ENCODE measurements around the gene TMEM156. TPM values are rescaled to one million over a fixed set of nuclear protein-coding genes. Genes with fewer than 3 reads are reported as not detected.
A peak's percentile ranks its signal among the peaks of the same experiment; 100 is the strongest.
"Not testable (repeated sequence)": the region's sequence is repeated elsewhere in the genome, so short reads cannot be mapped to it uniquely, and the experiment has no call there.

TMEM156 gene
- total RNA-seq, 3 donors from 2014 or later = 0.44 to 1.3 (median 0.94) TPM

- no peak for ATAC-seq
- intact Hi-C loops (cut with DNase I, micrococcal nuclease) = no loop called here
- H3K4me3 ChIP-seq = no peak overlapping the region
- TF ChIP-seq, protein P1, sequence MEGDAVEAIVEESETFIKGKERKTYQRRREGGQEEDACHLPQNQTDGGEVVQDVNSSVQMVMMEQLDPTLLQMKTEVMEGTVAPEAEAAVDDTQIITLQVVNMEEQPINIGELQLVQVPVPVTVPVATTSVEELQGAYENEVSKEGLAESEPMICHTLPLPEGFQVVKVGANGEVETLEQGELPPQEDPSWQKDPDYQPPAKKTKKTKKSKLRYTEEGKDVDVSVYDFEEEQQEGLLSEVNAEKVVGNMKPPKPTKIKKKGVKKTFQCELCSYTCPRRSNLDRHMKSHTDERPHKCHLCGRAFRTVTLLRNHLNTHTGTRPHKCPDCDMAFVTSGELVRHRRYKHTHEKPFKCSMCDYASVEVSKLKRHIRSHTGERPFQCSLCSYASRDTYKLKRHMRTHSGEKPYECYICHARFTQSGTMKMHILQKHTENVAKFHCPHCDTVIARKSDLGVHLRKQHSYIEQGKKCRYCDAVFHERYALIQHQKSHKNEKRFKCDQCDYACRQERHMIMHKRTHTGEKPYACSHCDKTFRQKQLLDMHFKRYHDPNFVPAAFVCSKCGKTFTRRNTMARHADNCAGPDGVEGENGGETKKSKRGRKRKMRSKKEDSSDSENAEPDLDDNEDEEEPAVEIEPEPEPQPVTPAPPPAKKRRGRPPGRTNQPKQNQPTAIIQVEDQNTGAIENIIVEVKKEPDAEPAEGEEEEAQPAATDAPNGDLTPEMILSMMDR (IDR thresholded peaks at IDR 0.05) = no peak
- H3K36me3 ChIP-seq (ENCODE audit: low read depth) = no peaks in the 10 kb centered on the region
- H3K4me1 ChIP-seq (ENCODE audit: low read depth) = no peaks in the 10 kb centered on the region
- no peak for DNase-seq
- H3K9me3 ChIP-seq = no peaks in the 10 kb centered on the region
Measured at GRCh38 chr4:38968668-38969067, 63.5 kb downstream of the TMEM156 start.

DNA sequence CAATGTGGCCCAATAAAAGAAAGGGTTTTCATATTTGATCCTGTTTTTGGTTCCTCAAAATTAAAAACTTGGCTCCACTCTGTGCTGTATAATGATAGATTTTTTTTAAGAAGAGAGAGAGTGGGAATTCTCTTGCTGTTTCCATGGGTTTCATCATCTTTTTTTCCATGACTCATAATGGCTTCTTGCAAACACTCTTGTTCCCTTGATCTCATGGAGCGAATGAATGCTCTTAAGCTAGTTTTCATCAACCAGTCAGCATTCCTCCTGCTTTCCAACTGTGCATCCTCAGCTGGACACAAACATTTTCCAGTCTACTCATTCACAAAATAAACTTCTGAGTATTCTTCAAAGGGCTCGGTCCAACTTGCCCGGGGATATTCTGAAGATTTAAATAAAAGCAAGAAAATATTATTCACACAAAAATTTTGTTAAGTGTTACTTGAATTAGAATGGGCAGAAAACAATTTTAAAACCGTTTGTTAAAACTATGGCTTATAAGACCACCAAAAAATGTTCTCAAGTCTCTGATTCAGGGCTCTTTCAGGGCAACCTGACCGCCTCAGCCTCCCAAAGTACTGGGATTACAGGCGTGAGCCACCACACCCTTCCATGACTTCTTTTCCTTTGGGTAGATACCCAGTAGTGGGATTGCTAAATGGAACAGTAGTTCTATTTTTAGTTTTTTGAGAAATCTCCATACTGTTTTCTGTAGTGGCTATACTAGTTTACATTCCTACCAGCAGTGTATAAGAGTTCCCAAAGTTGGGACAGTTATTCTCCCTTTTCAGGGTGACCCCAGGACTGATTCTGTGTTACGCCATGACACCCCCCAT is 64.7 kb downstream of the TMEM156 start:
- peak; percentile 38 for ATAC-seq
- intact Hi-C loops (cut with DNase I, micrococcal nuclease) = no loop called here
- no peaks in the 10 kb centered on the region for H3K9me3 ChIP-seq
- no peaks in the 10 kb centered on the region for H3K4me1 ChIP-seq (ENCODE audit: low read depth)
- no peak overlapping the region for H3K4me3 ChIP-seq
- TF ChIP-seq, protein P1 (IDR thresholded peaks at IDR 0.05) = no peak
- H3K36me3 ChIP-seq (ENCODE audit: low read depth) = no peaks in the 10 kb centered on the region
- DNase-seq = no peak

DNA sequence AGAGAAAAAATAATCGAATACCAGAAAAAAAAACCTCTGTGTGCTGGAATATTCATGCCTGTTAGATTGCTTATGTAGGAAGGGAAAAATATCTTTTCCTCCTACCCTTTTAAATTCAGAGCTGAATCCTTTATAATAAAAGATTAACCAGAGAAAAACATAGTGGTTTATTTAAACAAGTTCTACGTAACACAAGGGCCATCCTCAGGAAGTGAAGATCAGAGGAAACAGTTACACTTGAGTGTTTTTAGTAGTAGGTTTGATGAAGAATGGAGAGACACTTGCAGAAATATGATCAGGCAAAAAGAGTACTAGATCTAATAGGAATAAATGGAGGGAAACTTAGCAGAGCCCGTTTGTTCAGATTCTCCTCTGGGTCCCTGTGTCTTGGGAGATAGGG is 66.3 kb downstream of the TMEM156 start:
- DNase-seq (no peak), ATAC-seq (no peak)
- H3K9me3 ChIP-seq = no peaks in the 10 kb centered on the region
- intact Hi-C loops (cut with DNase I, micrococcal nuclease) = no loop called here
- no peaks in the 10 kb centered on the region for H3K4me1 ChIP-seq (ENCODE audit: low read depth)
- TF ChIP-seq, protein P1 (IDR thresholded peaks at IDR 0.05) = no peak
- H3K4me3 ChIP-seq = no peak overlapping the region
- no peaks in the 10 kb centered on the region for H3K36me3 ChIP-seq (ENCODE audit: low read depth)

DNA sequence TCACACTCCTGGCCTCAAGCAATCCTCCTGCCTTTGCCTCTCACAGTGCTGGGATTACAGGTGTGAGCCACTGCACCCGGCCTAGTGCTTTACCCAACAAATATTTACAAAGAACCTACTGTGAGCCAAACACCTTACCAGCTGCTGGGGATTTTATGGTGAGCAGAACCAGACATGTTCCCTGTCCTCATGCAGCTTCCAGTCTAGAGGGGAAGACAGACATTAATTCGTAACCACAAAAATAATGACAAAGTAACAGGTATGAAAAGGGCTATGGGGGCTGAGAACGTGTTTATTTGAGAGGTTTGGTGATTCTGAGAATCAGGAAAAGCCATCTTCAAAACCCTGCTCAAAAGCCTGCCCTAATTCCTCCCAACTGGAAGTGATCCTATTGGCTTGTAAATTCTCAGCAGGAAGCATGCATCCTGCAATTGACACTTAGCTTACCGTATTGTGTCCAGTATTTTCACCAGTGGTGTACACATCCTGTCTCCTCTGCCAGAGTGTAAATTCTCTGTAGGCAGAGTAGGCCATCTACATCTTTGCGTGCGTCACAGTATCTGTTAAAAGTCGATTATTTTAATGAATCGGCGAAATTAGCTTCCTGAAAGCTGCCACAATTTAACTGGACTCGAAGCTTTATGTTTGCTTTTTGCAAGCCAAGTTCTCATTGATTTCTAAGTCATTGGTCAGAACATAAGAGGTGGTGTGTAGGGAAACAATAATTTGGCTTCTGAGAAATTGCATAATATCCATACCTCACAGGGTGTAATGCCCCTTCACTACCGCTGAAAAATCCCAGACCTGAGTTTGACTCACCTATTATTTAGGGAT is 67.0 kb downstream of the TMEM156 start:
- H3K4me3 ChIP-seq = no peak overlapping the region
- DNase-seq (no peak), ATAC-seq (no peak)
- H3K9me3 ChIP-seq = no peaks in the 10 kb centered on the region
- intact Hi-C loops (cut with DNase I, micrococcal nuclease) = no loop called here
- TF ChIP-seq, protein P1 (IDR thresholded peaks at IDR 0.05) = no peak
- no peaks in the 10 kb centered on the region for H3K4me1 ChIP-seq (ENCODE audit: low read depth)
- no peaks in the 10 kb centered on the region for H3K36me3 ChIP-seq (ENCODE audit: low read depth)

- ATAC-seq; H3K4me3 ChIP-seq; H3K9me3 ChIP-seq; DNase-seq; H3K36me3 ChIP-seq (ENCODE audit: low read depth); intact Hi-C loops (cut with DNase I, micrococcal nuclease); H3K4me1 ChIP-seq (ENCODE audit: low read depth): not testable (repeated sequence)
Measured at GRCh38 chr4:38959248-38959647, 73.0 kb downstream of the TMEM156 start.
